Measurements from ENCODE around the gene FAM163A. TPM values are rescaled to one million over a fixed set of nuclear protein-coding genes. Genes with fewer than 3 reads are reported as not detected.

The FAM163A gene
- total RNA-seq, 1 experiment from 2014 or later = not detected

DNA sequence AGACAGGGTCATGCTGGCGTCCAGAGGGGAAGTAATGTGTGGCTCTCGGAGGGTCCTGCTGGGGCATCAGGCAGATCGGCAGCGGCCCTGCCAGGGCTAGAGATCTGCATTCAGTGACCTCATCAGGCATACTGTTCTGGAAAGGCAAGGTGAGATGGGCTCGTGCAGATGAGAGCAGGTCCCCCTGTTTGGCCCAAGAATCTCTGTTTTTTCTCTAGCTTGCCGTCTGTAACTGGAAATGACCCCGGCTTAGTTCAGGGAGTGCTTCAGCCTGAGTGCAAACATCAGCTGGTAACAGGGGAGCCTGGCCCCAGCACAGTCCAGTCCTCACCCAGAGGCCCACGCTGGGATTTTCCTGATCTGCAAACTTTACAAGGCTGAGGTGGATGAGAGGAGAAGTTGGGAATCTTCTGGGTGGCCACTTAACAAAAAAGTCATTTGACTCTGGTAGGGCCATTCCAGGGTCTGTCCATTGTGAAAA, 2.1 kb downstream of the FAM163A start:
- DNase-seq (ENCODE audit: low read depth, low spot score) = no peak
- Histone ChIP-seq H3K27ac (ENCODE audit: low read depth, low read length) (no peak overlapping the region), H4K20me1 (ENCODE audit: insufficient read depth) (no peaks in the 10 kb centered on the region), H3K9me3 (ENCODE audit: control insufficient read depth in 1 of 2, insufficient read depth in 1 of 2, low read depth in 1 of 2, low read length in 2 of 2) (no peaks in the 10 kb centered on the region), H3K9me2 (ENCODE audit: insufficient read depth) (no peaks in the 10 kb centered on the region), H3K79me2 (ENCODE audit: insufficient read depth, low read length) (no peaks in the 10 kb centered on the region), H3K4me2 (ENCODE audit: low read length) (no peak overlapping the region), H3K9ac (ENCODE audit: low read length) (no peak overlapping the region), H3K27me3 (ENCODE audit: insufficient read depth, low read length) (peaks cover 3% of the 10 kb centered on the region; the same call in 1 of the 2 replicates), H3K36me3 (ENCODE audit: control insufficient read depth in 1 of 2, insufficient read depth in 2 of 2, low read length in 2 of 2) (no peaks in the 10 kb centered on the region), H3K4me1 (ENCODE audit: control insufficient read depth in 1 of 2, insufficient read depth in 2 of 2, low read length in 2 of 2) (no peaks in the 10 kb centered on the region), H3K4me3 (replicated peaks in 1 of 2; ENCODE audit: low read depth in 1 of 2, low read length in 2 of 2) (no peak overlapping the region), H2AFZ (ENCODE audit: low read depth, low read length, poor library complexity, severe bottlenecking) (no peak overlapping the region)
- no peak for TF ChIP-seq ZNF274 (IDR thresholded peaks at IDR 0.05; ENCODE audit: low read depth, low read length)
- no peak for TF ChIP-seq TCF7L2 (IDR thresholded peaks at IDR 0.05; ENCODE audit: borderline replicate concordance, extremely low read depth, insufficient read depth, insufficient read length)
- TF ChIP-seq EGR1 (IDR thresholded peaks at IDR 0.05; ENCODE audit: low read depth) = no peak
- TF ChIP-seq ZFX (IDR thresholded peaks at IDR 0.05) = no peak
- TF ChIP-seq FOSL1 (IDR thresholded peaks at IDR 0.05; ENCODE audit: low read depth) = no peak
- TF ChIP-seq, protein P1, sequence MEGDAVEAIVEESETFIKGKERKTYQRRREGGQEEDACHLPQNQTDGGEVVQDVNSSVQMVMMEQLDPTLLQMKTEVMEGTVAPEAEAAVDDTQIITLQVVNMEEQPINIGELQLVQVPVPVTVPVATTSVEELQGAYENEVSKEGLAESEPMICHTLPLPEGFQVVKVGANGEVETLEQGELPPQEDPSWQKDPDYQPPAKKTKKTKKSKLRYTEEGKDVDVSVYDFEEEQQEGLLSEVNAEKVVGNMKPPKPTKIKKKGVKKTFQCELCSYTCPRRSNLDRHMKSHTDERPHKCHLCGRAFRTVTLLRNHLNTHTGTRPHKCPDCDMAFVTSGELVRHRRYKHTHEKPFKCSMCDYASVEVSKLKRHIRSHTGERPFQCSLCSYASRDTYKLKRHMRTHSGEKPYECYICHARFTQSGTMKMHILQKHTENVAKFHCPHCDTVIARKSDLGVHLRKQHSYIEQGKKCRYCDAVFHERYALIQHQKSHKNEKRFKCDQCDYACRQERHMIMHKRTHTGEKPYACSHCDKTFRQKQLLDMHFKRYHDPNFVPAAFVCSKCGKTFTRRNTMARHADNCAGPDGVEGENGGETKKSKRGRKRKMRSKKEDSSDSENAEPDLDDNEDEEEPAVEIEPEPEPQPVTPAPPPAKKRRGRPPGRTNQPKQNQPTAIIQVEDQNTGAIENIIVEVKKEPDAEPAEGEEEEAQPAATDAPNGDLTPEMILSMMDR (IDR thresholded peaks at IDR 0.05 in 2 of 3, conservative IDR thresholded peaks at IDR 0.05 in 1 of 3; ENCODE audit: borderline replicate concordance in 1 of 3, insufficient read depth in 1 of 3, low read depth in 2 of 3, low read length in 2 of 3) = no peak
- no peak for TF ChIP-seq CBX3 (IDR thresholded peaks at IDR 0.05; ENCODE audit: low read depth)
- TF ChIP-seq, protein P2, sequence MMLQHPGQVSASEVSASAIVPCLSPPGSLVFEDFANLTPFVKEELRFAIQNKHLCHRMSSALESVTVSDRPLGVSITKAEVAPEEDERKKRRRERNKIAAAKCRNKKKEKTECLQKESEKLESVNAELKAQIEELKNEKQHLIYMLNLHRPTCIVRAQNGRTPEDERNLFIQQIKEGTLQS (IDR thresholded peaks at IDR 0.05) = no peak
- no peak for TF ChIP-seq POLR2A (IDR thresholded peaks at IDR 0.05; ENCODE audit: borderline replicate concordance, extremely low read depth, insufficient read depth, insufficient read length)
- TF ChIP-seq SRF (IDR thresholded peaks at IDR 0.05; ENCODE audit: low read depth) = no peak
- TF ChIP-seq, protein P3, sequence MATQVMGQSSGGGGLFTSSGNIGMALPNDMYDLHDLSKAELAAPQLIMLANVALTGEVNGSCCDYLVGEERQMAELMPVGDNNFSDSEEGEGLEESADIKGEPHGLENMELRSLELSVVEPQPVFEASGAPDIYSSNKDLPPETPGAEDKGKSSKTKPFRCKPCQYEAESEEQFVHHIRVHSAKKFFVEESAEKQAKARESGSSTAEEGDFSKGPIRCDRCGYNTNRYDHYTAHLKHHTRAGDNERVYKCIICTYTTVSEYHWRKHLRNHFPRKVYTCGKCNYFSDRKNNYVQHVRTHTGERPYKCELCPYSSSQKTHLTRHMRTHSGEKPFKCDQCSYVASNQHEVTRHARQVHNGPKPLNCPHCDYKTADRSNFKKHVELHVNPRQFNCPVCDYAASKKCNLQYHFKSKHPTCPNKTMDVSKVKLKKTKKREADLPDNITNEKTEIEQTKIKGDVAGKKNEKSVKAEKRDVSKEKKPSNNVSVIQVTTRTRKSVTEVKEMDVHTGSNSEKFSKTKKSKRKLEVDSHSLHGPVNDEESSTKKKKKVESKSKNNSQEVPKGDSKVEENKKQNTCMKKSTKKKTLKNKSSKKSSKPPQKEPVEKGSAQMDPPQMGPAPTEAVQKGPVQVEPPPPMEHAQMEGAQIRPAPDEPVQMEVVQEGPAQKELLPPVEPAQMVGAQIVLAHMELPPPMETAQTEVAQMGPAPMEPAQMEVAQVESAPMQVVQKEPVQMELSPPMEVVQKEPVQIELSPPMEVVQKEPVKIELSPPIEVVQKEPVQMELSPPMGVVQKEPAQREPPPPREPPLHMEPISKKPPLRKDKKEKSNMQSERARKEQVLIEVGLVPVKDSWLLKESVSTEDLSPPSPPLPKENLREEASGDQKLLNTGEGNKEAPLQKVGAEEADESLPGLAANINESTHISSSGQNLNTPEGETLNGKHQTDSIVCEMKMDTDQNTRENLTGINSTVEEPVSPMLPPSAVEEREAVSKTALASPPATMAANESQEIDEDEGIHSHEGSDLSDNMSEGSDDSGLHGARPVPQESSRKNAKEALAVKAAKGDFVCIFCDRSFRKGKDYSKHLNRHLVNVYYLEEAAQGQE (IDR thresholded peaks at IDR 0.05; ENCODE audit: low read depth) = no peak
- TF ChIP-seq SIN3A (IDR thresholded peaks at IDR 0.05; ENCODE audit: low read depth) = no peak
- no peak for TF ChIP-seq EZH2 (IDR thresholded peaks at IDR 0.05)
- no peak for TF ChIP-seq YY1 (IDR thresholded peaks at IDR 0.05; ENCODE audit: extremely low read depth, insufficient replicate concordance, low read depth, low read length)
- POLR2A ChIA-PET = no interaction called here
- CTCF ChIA-PET = no interaction called here
- RAD21 ChIA-PET (ENCODE audit: low non-redundant PET in 1 of 2, low total read pairs in 2 of 2, uncharacterized antibody in 2 of 2, unreplicated experiment in 2 of 2) = no interaction called here
- no peak for ATAC-seq
- BruUV-seq (replicated peaks) = no TSS peak
- intact Hi-C loops (cut with micrococcal nuclease) = no loop called here
